ENCODE results near the gene ACP2. TPM values are rescaled to one million over a fixed set of nuclear protein-coding genes. Genes with fewer than 3 reads are reported as not detected.

Gene ACP2
- total and polyA plus RNA-seq, 9 of the 15 experiments (the other 6 are each of a cell fraction or from before 2014, with no cell fraction given): 1.9 to 20.0 (median 11.6) TPM

DNA sequence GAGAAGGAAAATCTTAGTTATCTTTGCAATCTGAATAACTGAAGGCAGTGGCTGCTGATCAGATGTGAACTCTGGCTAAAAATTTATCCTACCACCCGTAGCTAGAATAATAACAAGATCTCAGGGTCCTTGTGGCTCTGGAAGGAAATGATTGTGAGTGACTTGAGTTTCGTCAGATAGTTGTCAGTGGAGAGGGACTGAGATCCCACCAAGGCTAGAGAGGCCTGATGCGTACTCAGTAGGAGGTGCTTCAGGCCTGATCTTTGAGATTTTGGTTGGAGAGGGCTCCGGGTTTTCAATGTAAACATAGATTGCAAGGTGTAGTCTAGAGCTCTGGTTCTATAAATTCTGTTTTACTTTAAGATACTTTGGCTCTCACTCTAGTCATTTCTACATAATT, 22.7 kb upstream of the ACP2 start (continued):
- TF ChIP-seq, protein P1, sequence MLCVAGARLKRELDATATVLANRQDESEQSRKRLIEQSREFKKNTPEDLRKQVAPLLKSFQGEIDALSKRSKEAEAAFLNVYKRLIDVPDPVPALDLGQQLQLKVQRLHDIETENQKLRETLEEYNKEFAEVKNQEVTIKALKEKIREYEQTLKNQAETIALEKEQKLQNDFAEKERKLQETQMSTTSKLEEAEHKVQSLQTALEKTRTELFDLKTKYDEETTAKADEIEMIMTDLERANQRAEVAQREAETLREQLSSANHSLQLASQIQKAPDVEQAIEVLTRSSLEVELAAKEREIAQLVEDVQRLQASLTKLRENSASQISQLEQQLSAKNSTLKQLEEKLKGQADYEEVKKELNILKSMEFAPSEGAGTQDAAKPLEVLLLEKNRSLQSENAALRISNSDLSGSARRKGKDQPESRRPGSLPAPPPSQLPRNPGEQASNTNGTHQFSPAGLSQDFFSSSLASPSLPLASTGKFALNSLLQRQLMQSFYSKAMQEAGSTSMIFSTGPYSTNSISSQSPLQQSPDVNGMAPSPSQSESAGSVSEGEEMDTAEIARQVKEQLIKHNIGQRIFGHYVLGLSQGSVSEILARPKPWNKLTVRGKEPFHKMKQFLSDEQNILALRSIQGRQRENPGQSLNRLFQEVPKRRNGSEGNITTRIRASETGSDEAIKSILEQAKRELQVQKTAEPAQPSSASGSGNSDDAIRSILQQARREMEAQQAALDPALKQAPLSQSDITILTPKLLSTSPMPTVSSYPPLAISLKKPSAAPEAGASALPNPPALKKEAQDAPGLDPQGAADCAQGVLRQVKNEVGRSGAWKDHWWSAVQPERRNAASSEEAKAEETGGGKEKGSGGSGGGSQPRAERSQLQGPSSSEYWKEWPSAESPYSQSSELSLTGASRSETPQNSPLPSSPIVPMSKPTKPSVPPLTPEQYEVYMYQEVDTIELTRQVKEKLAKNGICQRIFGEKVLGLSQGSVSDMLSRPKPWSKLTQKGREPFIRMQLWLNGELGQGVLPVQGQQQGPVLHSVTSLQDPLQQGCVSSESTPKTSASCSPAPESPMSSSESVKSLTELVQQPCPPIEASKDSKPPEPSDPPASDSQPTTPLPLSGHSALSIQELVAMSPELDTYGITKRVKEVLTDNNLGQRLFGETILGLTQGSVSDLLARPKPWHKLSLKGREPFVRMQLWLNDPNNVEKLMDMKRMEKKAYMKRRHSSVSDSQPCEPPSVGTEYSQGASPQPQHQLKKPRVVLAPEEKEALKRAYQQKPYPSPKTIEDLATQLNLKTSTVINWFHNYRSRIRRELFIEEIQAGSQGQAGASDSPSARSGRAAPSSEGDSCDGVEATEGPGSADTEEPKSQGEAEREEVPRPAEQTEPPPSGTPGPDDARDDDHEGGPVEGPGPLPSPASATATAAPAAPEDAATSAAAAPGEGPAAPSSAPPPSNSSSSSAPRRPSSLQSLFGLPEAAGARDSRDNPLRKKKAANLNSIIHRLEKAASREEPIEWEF (CRISPR knock-in tag; IDR thresholded peaks at IDR 0.05): no peak
- TF ChIP-seq MBD2 (IDR thresholded peaks at IDR 0.05; ENCODE audit: borderline replicate concordance, low read depth) (no peak), GATA2 (CRISPR knock-in tag; IDR thresholded peaks at IDR 0.05) (0 out of 2 replicates have a peak, but pooled peaks have one; percentile 24), ZNF124 (CRISPR knock-in tag; IDR thresholded peaks at IDR 0.05) (no peak), RBM22 (IDR thresholded peaks at IDR 0.05; ENCODE audit: low read depth, low read length, poor library complexity, severe bottlenecking) (no peak), ZBED1 (IDR thresholded peaks at IDR 0.05) (no peak)

Measured in K562 (cell line).